Caco-2 (cell line): ENCODE data around the gene COQ4. TPM values are rescaled to one million over a fixed set of nuclear protein-coding genes. Genes with fewer than 3 reads are reported as not detected.

Source experiments
- BruUV-seq: library from RNA; stranded (reverse); fragments of 400-500 nt; replicated peaks from 2 replicates; lab custom pipeline; 2021; lab: Mats Ljungman, UMichigan
- CTCF ChIA-PET: fragments of 300-600 bp; sonication (Branson Sonifier 250); formaldehyde crosslinking; loops from one replicate; lab custom pipeline; 2022; ENCODE audit warnings: antibody characterized with exemption; lab: Charles Lee
- POLR2A ChIA-PET: fragments of 300-600 bp; sonication (Branson Sonifier 250); formaldehyde crosslinking; loops from one replicate; lab custom pipeline; 2022; ENCODE audit warnings: antibody characterized with exemption; lab: Charles Lee
- DNase-seq, 2 experiments: peaks; one replicate each; pipeline versions ENCODE4 v3.0.0 to v3.0.0-alpha.2; 2020 to 2022
- H3K27me3 ChIP-seq: replicated peaks from 2 replicates; pipeline ENCODE4 v1.6.0; 2011; ENCODE audit warnings: low read length; ENCODE audit not compliant: control insufficient read depth, insufficient read depth
- H3K36me3 ChIP-seq: 2 replicates; pipeline ENCODE4 v1.5.1; 2011; ENCODE audit warnings: low read length; ENCODE audit not compliant: control insufficient read depth, insufficient read depth
- H3K4me1 ChIP-seq: fragments of 250-450 bp; sonication (Bioruptor Pico); 2 replicates; pipeline ENCODE4 v1.5.1; 2020; ENCODE audit warnings: mild to moderate bottlenecking
- H3K4me3 ChIP-seq: 2 replicates; pipeline ENCODE4 v1.5.1; 2011; ENCODE audit warnings: low read depth, mild to moderate bottlenecking, control low read depth, low read length
- H3K9me3 ChIP-seq: fragments of 250-450 bp; sonication (Bioruptor Pico); 2 replicates; pipeline ENCODE4 v1.5.1; 2020; ENCODE audit warnings: mild to moderate bottlenecking, moderate library complexity
- H3K27ac Mint-ChIP-seq: one replicate; pipeline ENCODE4 v1.8.0; 2022; ENCODE audit warnings: mixed read lengths; ENCODE audit not compliant: unreplicated experiment
- H3K27me3 Mint-ChIP-seq: one replicate; pipeline ENCODE4 v1.8.0; 2022; ENCODE audit warnings: mixed read lengths; ENCODE audit not compliant: insufficient read depth, unreplicated experiment
- H3K36me3 Mint-ChIP-seq: one replicate; pipeline ENCODE4 v1.8.0; 2022; ENCODE audit warnings: mild to moderate bottlenecking, mixed read lengths; ENCODE audit not compliant: insufficient read depth, unreplicated experiment
- H3K4me1 Mint-ChIP-seq: one replicate; pipeline ENCODE4 v1.8.0; 2022; ENCODE audit warnings: low read depth, mixed read lengths; ENCODE audit not compliant: unreplicated experiment
- H3K4me3 Mint-ChIP-seq: one replicate; pipeline ENCODE4 v1.8.0; 2022; ENCODE audit warnings: mild to moderate bottlenecking, moderate library complexity, mixed read lengths; ENCODE audit not compliant: unreplicated experiment
- H3K9me3 Mint-ChIP-seq: one replicate; pipeline ENCODE4 v1.8.0; 2022; ENCODE audit warnings: mixed read lengths; ENCODE audit not compliant: unreplicated experiment
- CTCF ChIP-seq, 2 experiments: fragments of 200-600 bp in 1 of 2; IDR thresholded peaks; 1 replicate in 1 of 2; 2 replicates in 1 of 2; pipeline versions ENCODE4 v1.5.1 to v1.8.0; 2011 to 2022; ENCODE audit warnings: antibody characterized with exemption in 1 of 2, control low read depth in 1 of 2, inconsistent platforms in 1 of 2, low read depth in 1 of 2, low read length in 1 of 2, mild to moderate bottlenecking in 1 of 2, moderate library complexity in 1 of 2; ENCODE audit not compliant: insufficient read depth in 1 of 2, severe bottlenecking in 1 of 2, unreplicated experiment in 1 of 2
- intact Hi-C: fragments of 100-400 bp; cut with micrococcal nuclease; formaldehyde crosslinking; loops from one replicate; pipeline ENCODE4 v1.10.0; 2022; ENCODE audit not compliant: unreplicated experiment
- total RNA-seq: library from RNA; stranded (reverse); gene quantifications from 2 replicates; pipeline ENCODE4 v1.2.3, GENCODE V29; 2022

COQ4 gene
- total RNA-seq, 1 experiment from 2014 or later, result 48.9 TPM

- TF ChIP-seq CTCF (IDR thresholded peaks at IDR 0.05; ENCODE audit: insufficient read depth in 1 of 2, low read depth in 1 of 2, low read length in 1 of 2, severe bottlenecking in 1 of 2, unreplicated experiment in 1 of 2), result no peak
- no peaks in the 10 kb centered on the region for H3K4me1 ChIP-seq
- POLR2A ChIA-PET, result no interaction called here
- H3K4me3 Mint-ChIP-seq, result no peak overlapping the region
- H3K4me1 Mint-ChIP-seq, result no peaks in the 10 kb centered on the region
- no TSS peak for BruUV-seq
- intact Hi-C loops, result loop anchor here (10.0 kb wide), 1 partner anchor 150 kb away; the partner anchor contains the start of gene CIZ1
- no peaks in the 10 kb centered on the region for H3K27me3 ChIP-seq
- peaks cover 25% of the 10 kb centered on the region for H3K36me3 Mint-ChIP-seq
- no peaks in the 10 kb centered on the region for H3K9me3 ChIP-seq
- no peaks in the 10 kb centered on the region for H3K27me3 Mint-ChIP-seq
- H3K27ac Mint-ChIP-seq, result no peak overlapping the region
- DNase-seq, result no peak
- CTCF ChIA-PET, result no interaction called here
- no peak overlapping the region for H3K4me3 ChIP-seq
- no peaks in the 10 kb centered on the region for H3K9me3 Mint-ChIP-seq
- no peaks in the 10 kb centered on the region for H3K36me3 ChIP-seq
Observed at GRCh38 chr9:128344931-128345605, 22.4 kb downstream of the COQ4 start.

GRCh38 chr9:128349125-128349524 is 26.5 kb downstream of the COQ4 start:
- Mint-ChIP-seq H3K36me3 (peaks cover 30% of the 10 kb centered on the region), H3K4me1 (no peaks in the 10 kb centered on the region), H3K9me3 (no peaks in the 10 kb centered on the region), H3K27me3 (no peaks in the 10 kb centered on the region), H3K4me3 (no peak overlapping the region), H3K27ac (no peak overlapping the region)
- intact Hi-C loops, result loop anchor here (10.0 kb wide), 1 partner anchor 154 kb away; the partner anchor contains the start of gene CIZ1
- Histone ChIP-seq H3K27me3 (no peaks in the 10 kb centered on the region), H3K36me3 (no peaks in the 10 kb centered on the region), H3K9me3 (no peaks in the 10 kb centered on the region), H3K4me1 (no peaks in the 10 kb centered on the region), H3K4me3 (no peak overlapping the region)
- no peak for DNase-seq
- no peak for TF ChIP-seq CTCF (IDR thresholded peaks at IDR 0.05; ENCODE audit: insufficient read depth in 1 of 2, low read depth in 1 of 2, low read length in 1 of 2, severe bottlenecking in 1 of 2, unreplicated experiment in 1 of 2)
- CTCF ChIA-PET, result no interaction called here
- no TSS peak for BruUV-seq
- POLR2A ChIA-PET, result no interaction called here

GRCh38 chr9:128349772-128350171 is 27.1 kb downstream of the COQ4 start:
- ChIA-PET POLR2A (no interaction called here), CTCF (interaction anchor here (0.6 kb wide), 1 partner anchor 13 kb away, joined by 5 read pairs; no protein-coding TSS in a partner anchor)
- H3K4me3 ChIP-seq, result no peak overlapping the region
- Mint-ChIP-seq H3K27ac (no peak overlapping the region), H3K27me3 (no peaks in the 10 kb centered on the region), H3K4me3 (no peak overlapping the region), H3K36me3 (peaks cover 27% of the 10 kb centered on the region), H3K9me3 (no peaks in the 10 kb centered on the region), H3K4me1 (no peaks in the 10 kb centered on the region)
- no TSS peak for BruUV-seq
- DNase-seq, result no peak
- no peaks in the 10 kb centered on the region for H3K9me3 ChIP-seq
- no peaks in the 10 kb centered on the region for H3K27me3 ChIP-seq
- intact Hi-C loops, result loop anchor here (10.0 kb wide), 1 partner anchor 155 kb away; the partner anchor contains the start of gene CIZ1
- no peaks in the 10 kb centered on the region for H3K4me1 ChIP-seq
- H3K36me3 ChIP-seq, result no peaks in the 10 kb centered on the region
- TF ChIP-seq CTCF (IDR thresholded peaks at IDR 0.05; ENCODE audit: insufficient read depth in 1 of 2, low read depth in 1 of 2, low read length in 1 of 2, severe bottlenecking in 1 of 2, unreplicated experiment in 1 of 2), result no peak
